A549 (cell line): ENCODE results near the gene PPFIA2. TPM values are rescaled to one million over a fixed set of nuclear protein-coding genes. Genes with fewer than 3 reads are reported as not detected.

Experiments
- ATAC-seq, 2 experiments: fragments of 200-7000 bp in 1 of 2; fragments of >200 bp in 1 of 2; cut with Nextera tagmentation in 1 of 2; cut with Tn5 transposase in 1 of 2; 3 replicates each; pipeline versions ENCODE4 v1.8.0 to v1.9.1; 2018 to 2020; ENCODE audit warnings: mild to moderate bottlenecking in 1 of 2, moderate library complexity in 1 of 2
- CTCF ChIA-PET: fragments of 300-600 bp; sonication (Branson Sonifier 250); formaldehyde crosslinking; extraction: SDS; loops from one replicate; lab custom pipeline; 2021; ENCODE audit warnings: antibody characterized with exemption, inconsistent platforms; lab: Yijun Ruan, JAX
- POLR2A ChIA-PET: fragments of 350-600 bp; formaldehyde crosslinking; extraction: SDS; loops from one replicate; lab custom pipeline; 2021; ENCODE audit warnings: antibody characterized with exemption, inconsistent platforms; lab: Yijun Ruan, JAX
- DNase-seq, 2 experiments: peaks; one replicate each; pipeline versions ENCODE4 v3.0.0 to v3.0.0-alpha.2; 2011 to 2016; ENCODE audit warnings: low read depth in 1 of 2, low spot score in 1 of 2
- FAIRE-seq: peaks from 2 replicates; lab custom pipeline; 2011; peaks lifted over from hg19 to GRCh38; lab: Jason Lieb, UNC
- H3K27ac ChIP-seq, 2 experiments: fragments of >200 bp; sonication (Bioruptor Twin); formaldehyde crosslinking; 3 replicates each; pipeline ENCODE4 v1.5.1; 2016 to 2017
- H3K4me1 ChIP-seq: fragments of >200 bp; sonication (Bioruptor Twin); formaldehyde crosslinking; 3 replicates; pipeline ENCODE4 v1.6.1; 2016
- H3K4me2 ChIP-seq: fragments of >200 bp; sonication (Bioruptor Twin); formaldehyde crosslinking; 3 replicates; pipeline ENCODE4 v1.6.1; 2016
- H3K4me3 ChIP-seq: fragments of >200 bp; sonication (Bioruptor Twin); formaldehyde crosslinking; 3 replicates; pipeline ENCODE4 v1.5.1; 2016
- H3K9me3 ChIP-seq: fragments of >200 bp; sonication (Bioruptor Twin); formaldehyde crosslinking; 3 replicates; pipeline ENCODE4 v1.6.1; 2016
- CBX2 ChIP-seq: fragments of 200-600 bp; sonication (generic); IDR thresholded peaks from 2 replicates; pipeline ENCODE4 v1.6.1; 2016; ENCODE audit warnings: low read depth, mild to moderate bottlenecking, borderline replicate concordance
- CHD2 ChIP-seq: fragments of 150-350 bp; IDR thresholded peaks from 2 replicates; pipeline ENCODE4 v1.6.1; 2014; ENCODE audit warnings: low read length; ENCODE audit not compliant: partially characterized antibody
- ELK1 ChIP-seq: fragments of 150-350 bp; IDR thresholded peaks from 2 replicates; pipeline ENCODE4 v1.6.1; 2014; ENCODE audit warnings: low read depth, mild to moderate bottlenecking, low read length
- EP300 ChIP-seq, 2 experiments: fragments of >200 bp; sonication (Bioruptor Twin); formaldehyde crosslinking; IDR thresholded peaks; 2 replicates in 1 of 2; 3 replicates in 1 of 2; pipeline ENCODE4 v1.6.1; 2016 to 2017
- FOSB ChIP-seq: fragments of 250-450 bp; sonication (Bioruptor Pico); IDR thresholded peaks from 2 replicates; pipeline ENCODE4 v1.5.0; 2020; ENCODE audit warnings: mild to moderate bottlenecking, moderate library complexity
- HES2 ChIP-seq: fragments of >200 bp; sonication (Bioruptor Twin); formaldehyde crosslinking; IDR thresholded peaks from 2 replicates; pipeline ENCODE4 v1.6.1; 2016
- HMGXB4 ChIP-seq: fragments of 250-450 bp; sonication (Bioruptor Pico); IDR thresholded peaks from 2 replicates; pipeline ENCODE4 v1.5.0; 2021; ENCODE audit warnings: mild to moderate bottlenecking, moderate library complexity, borderline replicate concordance
- HOXB13 ChIP-seq: fragments of 250-450 bp; sonication (Bioruptor Pico); IDR thresholded peaks from 2 replicates; pipeline ENCODE4 v1.5.0; 2020; ENCODE audit warnings: low read depth, mild to moderate bottlenecking, moderate library complexity
- HOXB5 ChIP-seq: fragments of 250-450 bp; sonication (Bioruptor Pico); IDR thresholded peaks from 2 replicates; pipeline ENCODE4 v1.5.0; 2020; ENCODE audit warnings: mild to moderate bottlenecking, moderate library complexity
- JUNB ChIP-seq: fragments of >200 bp; sonication (Bioruptor Twin); formaldehyde crosslinking; IDR thresholded peaks from 2 replicates; pipeline ENCODE4 v1.6.1; 2016
- KDM5A ChIP-seq: fragments of 200-600 bp; sonication (generic); IDR thresholded peaks from 2 replicates; pipeline ENCODE4 v1.6.1; 2016; ENCODE audit warnings: antibody characterized with exemption, mild to moderate bottlenecking
- NPAS2 ChIP-seq: fragments of 250-450 bp; sonication (Bioruptor Pico); IDR thresholded peaks from 2 replicates; pipeline ENCODE4 v1.8.0; 2022; ENCODE audit warnings: mild to moderate bottlenecking, moderate library complexity, borderline replicate concordance
- PHF8 ChIP-seq: fragments of 200-600 bp; sonication (generic); IDR thresholded peaks from 2 replicates; pipeline ENCODE4 v1.6.1; 2016; ENCODE audit warnings: low read depth, mild to moderate bottlenecking, antibody characterized with exemption, moderate library complexity, borderline replicate concordance
- TFCP2L1 ChIP-seq: fragments of 250-450 bp; sonication (Bioruptor Pico); IDR thresholded peaks from 2 replicates; pipeline ENCODE4 v1.5.0; 2021; ENCODE audit warnings: mild to moderate bottlenecking
- ZC3H11A ChIP-seq: fragments of 450-650 bp; IDR thresholded peaks from 2 replicates; pipeline ENCODE4 v1.6.1; 2014; ENCODE audit warnings: antibody characterized with exemption, mild to moderate bottlenecking
- ZNF302 ChIP-seq: fragments of 250-450 bp; sonication (Bioruptor Pico); IDR thresholded peaks from 2 replicates; pipeline ENCODE4 v1.9.0; 2021; ENCODE audit warnings: inconsistent platforms, mild to moderate bottlenecking, moderate library complexity
- WGBS: methylation state at CpG from one replicate; pipeline ENCODE4 v1.1.6; 2017; ENCODE audit errors: missing lambda C conversion rate; 5-methylcytosine and 5-hydroxymethylcytosine counted together
- polyA plus RNA-seq, 4 experiments: library from polyadenylated mRNA; depleted of rRNA in 3 of 4; stranded (reverse); fragments of >200 nt; fragmentation: RNase III in 1 of 4; extraction: RNeasy Plus Mini Kit Qiagen cat#74134 plus additional on column Dnase treatment in 1 of 4; gene quantifications; 2 replicates in 3 of 4; 3 replicates in 1 of 4; pipeline ENCODE4 v1.2.3, GENCODE V29; 2011 to 2017
- TF ChIP-seq, protein P1 (sequence below): IDR thresholded peaks from 2 replicates; pipeline ENCODE4 v1.6.1; 2012
- TF ChIP-seq, protein P2 (sequence below): fragments of 450-650 bp; IDR thresholded peaks from 2 replicates; pipeline ENCODE4 v1.6.1; 2014; ENCODE audit warnings: antibody characterized with exemption

Gene PPFIA2
- polyA plus RNA-seq, 2 of the 4 experiments (the other 2 are of a cell fraction), result not detected

DNA sequence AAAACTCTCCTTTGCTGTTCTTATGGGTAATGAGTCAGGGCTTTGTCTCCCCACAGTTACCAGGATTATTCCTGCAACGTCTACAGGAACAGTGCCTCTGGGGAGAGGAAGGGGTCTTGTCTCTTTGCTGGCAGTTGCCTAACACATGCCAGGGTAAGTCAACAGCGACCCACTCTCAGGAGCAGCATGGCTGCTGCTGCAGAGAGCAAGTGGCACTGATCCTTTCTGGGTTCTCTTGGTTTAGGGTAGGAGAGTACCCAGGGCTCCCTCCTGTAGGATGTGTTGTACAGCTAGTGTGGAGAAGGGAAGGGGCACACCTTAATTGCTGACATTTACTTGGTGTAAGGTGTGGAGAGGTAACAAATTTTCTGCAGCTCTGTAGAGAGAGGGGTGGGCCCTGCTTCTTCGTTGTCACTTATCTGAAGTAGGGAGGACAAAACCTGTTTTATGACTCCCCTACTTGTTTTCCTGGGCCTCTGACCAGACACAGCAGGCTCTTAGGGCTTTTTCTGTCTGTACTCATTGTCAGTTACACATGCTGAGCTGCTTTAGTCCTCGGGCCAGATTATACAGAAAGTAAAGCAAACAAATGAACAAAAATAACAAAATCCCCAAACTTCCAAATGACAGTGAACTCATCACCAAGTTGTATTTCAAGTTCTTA, 513.1 kb downstream of the PPFIA2 start:
- CTCF ChIA-PET, result no interaction called here
- POLR2A ChIA-PET, result no interaction called here
- TF ChIP-seq FOSB (CRISPR knock-in tag), result no peak
- FAIRE-seq, result no peak
- 4% methylated on average over 4 of the region's 4 CpGs for WGBS
- no peak for DNase-seq
- H3K4me1 ChIP-seq, result no peaks in the 10 kb centered on the region
- H3K4me3 ChIP-seq, result no peak overlapping the region
- no peak overlapping the region for H3K4me2 ChIP-seq
- no peak overlapping the region for H3K27ac ChIP-seq
- no peaks in the 10 kb centered on the region for H3K9me3 ChIP-seq
- ATAC-seq, result no peak

DNA sequence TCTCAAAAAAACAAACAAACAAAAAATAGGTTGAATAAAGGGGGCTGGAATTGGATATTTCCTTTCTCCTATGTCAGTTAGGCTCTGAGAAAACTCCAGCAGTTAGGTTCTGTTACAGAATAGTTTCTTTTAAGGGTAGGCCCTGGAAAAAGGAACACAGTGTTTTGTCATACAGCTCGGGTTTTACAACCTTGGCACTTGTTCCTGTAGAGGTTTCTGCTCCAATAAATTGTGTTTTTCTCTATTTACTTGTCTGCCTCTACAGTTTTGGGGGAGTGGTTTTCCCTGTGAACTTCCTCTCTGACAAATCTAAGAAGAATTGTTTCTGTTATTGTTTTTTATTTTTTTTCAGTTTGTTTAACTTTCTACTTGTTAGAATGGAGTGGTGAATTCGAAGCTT, 513.7 kb downstream of the PPFIA2 start:
- Histone ChIP-seq H3K4me2 (no peak overlapping the region), H3K4me3 (no peak overlapping the region), H3K27ac (no peak overlapping the region), H3K9me3 (no peaks in the 10 kb centered on the region), H3K4me1 (no peaks in the 10 kb centered on the region)
- no peak for DNase-seq
- ATAC-seq, result no peak
- no peak for TF ChIP-seq HES2
- TF ChIP-seq HOXB5 (CRISPR knock-in tag), result no peak
- ChIA-PET POLR2A (no interaction called here), CTCF (no interaction called here)
- FAIRE-seq, result no peak
- WGBS, result 5% methylated on average over 2 of the region's 2 CpGs

DNA sequence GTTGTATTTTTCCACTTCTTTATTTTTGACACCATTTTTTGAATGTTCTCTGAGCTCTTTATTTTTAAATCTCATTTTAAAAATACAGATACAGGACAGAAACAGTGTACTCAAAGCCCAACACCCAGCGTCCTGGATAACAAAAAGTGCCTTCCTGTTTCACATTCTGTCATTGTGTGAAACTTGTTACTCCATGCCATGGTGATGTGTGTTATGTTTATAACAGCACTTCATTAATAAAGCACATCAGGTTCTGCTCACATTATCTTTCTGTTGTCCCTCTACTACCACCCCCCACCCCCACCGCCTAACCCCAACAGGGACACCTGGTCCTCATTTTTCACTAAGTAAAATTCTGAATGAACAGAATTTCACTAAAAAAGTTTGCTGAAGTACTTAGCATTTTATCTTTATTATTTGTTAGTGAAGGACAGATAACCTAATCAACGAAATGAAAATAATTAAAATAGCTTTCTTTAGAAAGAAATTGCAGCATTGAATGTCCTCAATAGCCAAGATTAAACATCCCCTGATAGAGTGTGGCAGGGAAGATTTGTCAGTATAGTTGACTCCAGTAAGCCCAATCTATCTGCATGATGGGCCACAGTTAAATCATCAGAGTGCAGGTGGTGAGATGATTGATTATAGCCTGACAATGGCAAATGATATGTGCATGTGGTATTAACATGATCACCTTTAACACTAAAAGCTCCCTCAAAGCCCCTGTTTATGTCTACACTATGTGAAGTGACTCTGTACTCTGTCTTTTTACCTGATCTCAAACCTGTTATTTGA, 527.4 kb downstream of the PPFIA2 start:
- FAIRE-seq, result no peak
- no peak overlapping the region for H3K4me3 ChIP-seq
- no peaks in the 10 kb centered on the region for H3K9me3 ChIP-seq
- CTCF ChIA-PET, result no interaction called here
- no peak overlapping the region for H3K27ac ChIP-seq
- DNase-seq, result no peak
- ATAC-seq, result no peak
- POLR2A ChIA-PET, result no interaction called here
- no peaks in the 10 kb centered on the region for H3K4me1 ChIP-seq
- no peak overlapping the region for H3K4me2 ChIP-seq
- TF ChIP-seq TFCP2L1 (CRISPR knock-in tag) (no peak), HMGXB4 (CRISPR knock-in tag) (no peak), KDM5A (no peak), PHF8 (no peak), ZC3H11A (no peak)
- TF ChIP-seq, protein P1, sequence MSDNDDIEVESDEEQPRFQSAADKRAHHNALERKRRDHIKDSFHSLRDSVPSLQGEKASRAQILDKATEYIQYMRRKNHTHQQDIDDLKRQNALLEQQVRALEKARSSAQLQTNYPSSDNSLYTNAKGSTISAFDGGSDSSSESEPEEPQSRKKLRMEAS, result no peak
- TF ChIP-seq, all 56 proteins: peak for 0
- 23% methylated on average over 3 of the region's 3 CpGs for WGBS

GRCh38 chr12:81229759-81230158, 529.4 kb downstream of the PPFIA2 start:
- TF ChIP-seq NPAS2 (CRISPR knock-in tag) (no peak), EP300 (IDR thresholded peaks at IDR 0.05) (no peak), ELK1 (no peak), ZNF302 (CRISPR knock-in tag) (no peak), HOXB13 (CRISPR knock-in tag) (no peak), CHD2 (no peak), JUNB (no peak), CBX2 (no peak), FOSB (CRISPR knock-in tag) (no peak)
- TF ChIP-seq, protein P2, sequence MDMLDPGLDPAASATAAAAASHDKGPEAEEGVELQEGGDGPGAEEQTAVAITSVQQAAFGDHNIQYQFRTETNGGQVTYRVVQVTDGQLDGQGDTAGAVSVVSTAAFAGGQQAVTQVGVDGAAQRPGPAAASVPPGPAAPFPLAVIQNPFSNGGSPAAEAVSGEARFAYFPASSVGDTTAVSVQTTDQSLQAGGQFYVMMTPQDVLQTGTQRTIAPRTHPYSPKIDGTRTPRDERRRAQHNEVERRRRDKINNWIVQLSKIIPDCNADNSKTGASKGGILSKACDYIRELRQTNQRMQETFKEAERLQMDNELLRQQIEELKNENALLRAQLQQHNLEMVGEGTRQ, result no peak
- TF ChIP-seq, all 56 proteins: peak for 0
- ChIA-PET CTCF (no interaction called here), POLR2A (no interaction called here)
- Histone ChIP-seq H3K9me3 (no peaks in the 10 kb centered on the region), H3K4me2 (no peak overlapping the region), H3K4me3 (no peak overlapping the region), H3K27ac (no peak overlapping the region), H3K4me1 (no peaks in the 10 kb centered on the region)
- ATAC-seq (no peak), FAIRE-seq (no peak), DNase-seq (no peak)
- WGBS, result 11% methylated on average over 5 of the region's 5 CpGs
